K562 treated with DMSO at 1 percent for 48 hours (cell line): ENCODE data around the gene NELL1. TPM values are rescaled to one million over a fixed set of nuclear protein-coding genes. Genes with fewer than 3 reads are reported as not detected.

ENCODE experiments used
- total RNA-seq: library from RNA; unstranded; fragments of 300-600 nt; gene quantifications from 2 replicates; pipeline ENCODE4 v1.2.3, GENCODE V29; 2022; ENCODE audit warnings: low replicate concordance; ENCODE audit errors: extremely low read depth

The NELL1 gene
- not detected in 2 replicates for total RNA-seq

GRCh38 chr11:20668844-20669819 lies at the start of gene NELL1:
NELL1 (plus strand) TSS chr11:20669586.

Other genes with a start within 250 kb of the NELL1 start
- gene SLC6A5, start 70.0 kb upstream of the NELL1 start, total RNA-seq, result not detected in 2 replicates